Fibroblast of upper back skin (primary cell): ENCODE results near the gene ZNF561.
"Not testable (repeated sequence)": the region's sequence is repeated elsewhere in the genome, so short reads cannot be mapped to it uniquely, and the experiment has no call there.

Experiments used
- DNase-seq: peaks from one replicate; pipeline ENCODE4 v3.0.0-alpha.2; 2013

The ZNF561 gene

GRCh38 chr19:9621156-9622037, at the start of gene ZNF561:
Gene ZNF561, minus strand, starts transcription at chr19:9621232. Its CDS starts 1,776 bp downstream, at chr19:9619456.
- peak; percentile 90 for DNase-seq

DNA sequence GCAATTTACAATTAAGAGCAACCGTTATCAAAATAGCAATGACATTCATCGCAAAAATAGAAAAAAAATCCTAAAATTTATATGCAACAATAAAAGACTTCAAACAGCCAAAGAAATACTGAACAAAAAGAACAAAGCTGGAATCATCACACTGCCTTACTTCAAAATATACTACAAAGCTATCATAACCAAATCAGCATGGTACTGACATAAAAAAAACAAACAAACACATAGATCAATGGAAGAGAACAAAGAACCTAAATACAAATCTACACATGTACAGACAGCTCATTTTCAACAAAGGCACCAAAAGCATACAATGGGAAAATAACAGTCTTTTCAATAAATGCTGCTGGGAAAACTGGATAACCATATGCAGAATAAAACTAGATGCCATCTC, 47.5 kb upstream of the ZNF561 start:
- DNase-seq = no peak

DNA sequence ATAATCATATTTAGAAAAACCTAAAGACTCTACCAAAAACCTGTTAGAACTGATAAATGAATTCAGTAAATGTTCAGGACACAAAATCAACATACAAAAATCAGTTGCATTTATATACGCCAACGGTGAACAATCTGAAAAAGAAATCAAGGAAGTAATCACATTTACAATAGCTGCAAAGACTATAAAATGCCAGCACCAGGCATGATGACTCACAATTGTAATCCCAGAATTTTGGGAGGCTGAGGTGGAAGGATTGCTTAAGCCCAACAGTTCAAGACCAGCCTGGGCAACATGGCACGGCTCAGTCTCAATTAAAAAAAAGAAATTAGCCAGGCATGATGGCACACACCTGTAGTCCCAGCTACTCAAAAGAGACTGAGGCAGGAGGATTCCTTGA, 46.9 kb upstream of the ZNF561 start:
- DNase-seq = no peak

- no peak for DNase-seq
These were observed 37.7 kb upstream of the ZNF561 start for GRCh38 chr19:9658769-9659168.

DNA sequence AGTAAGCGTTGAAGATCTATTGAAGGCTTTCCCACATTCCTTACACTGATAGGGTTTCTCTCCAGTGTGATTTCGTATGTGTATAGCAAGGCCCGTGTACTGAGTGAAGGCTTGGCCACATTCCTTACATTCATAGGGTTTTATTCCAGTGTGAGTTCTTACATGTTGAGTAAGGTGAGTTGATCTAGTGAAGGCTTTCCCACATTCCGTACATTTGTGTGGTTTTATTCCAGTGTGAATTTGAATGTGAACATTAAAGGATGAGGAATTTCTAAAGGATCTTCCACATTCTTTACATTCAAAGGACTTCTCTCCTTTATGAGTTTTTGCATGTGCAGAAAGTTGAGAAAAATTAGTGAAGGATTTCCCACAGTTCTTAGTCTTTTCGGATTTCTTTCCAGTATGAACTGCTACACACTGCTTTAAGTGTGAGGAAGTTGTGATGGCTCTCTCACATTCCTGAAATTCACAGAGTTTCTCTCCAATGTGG, 32.1 kb upstream of the ZNF561 start:
- not testable (repeated sequence) for DNase-seq

GRCh38 chr19:9651464-9651863, 30.4 kb upstream of the ZNF561 start:
- DNase-seq = not testable (repeated sequence)

DNA sequence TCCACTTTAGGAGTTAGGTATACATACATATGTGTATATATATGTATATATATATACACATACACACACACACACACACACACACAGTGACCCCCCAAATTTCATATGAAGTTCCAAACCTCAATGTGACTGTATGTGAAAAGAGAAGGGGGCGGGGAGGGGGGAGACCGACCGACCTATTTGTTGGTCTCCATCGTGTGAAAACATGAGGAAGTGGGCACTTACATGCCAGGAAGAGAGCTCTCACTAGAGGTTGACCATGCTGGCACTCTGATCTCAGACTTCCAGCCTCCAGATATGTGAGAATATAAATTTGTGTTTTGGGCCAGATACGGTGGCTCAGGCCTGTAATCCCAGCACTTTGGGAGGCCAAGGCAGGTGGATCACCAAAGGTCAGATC, 29.3 kb upstream of the ZNF561 start:
- no peak for DNase-seq

DNA sequence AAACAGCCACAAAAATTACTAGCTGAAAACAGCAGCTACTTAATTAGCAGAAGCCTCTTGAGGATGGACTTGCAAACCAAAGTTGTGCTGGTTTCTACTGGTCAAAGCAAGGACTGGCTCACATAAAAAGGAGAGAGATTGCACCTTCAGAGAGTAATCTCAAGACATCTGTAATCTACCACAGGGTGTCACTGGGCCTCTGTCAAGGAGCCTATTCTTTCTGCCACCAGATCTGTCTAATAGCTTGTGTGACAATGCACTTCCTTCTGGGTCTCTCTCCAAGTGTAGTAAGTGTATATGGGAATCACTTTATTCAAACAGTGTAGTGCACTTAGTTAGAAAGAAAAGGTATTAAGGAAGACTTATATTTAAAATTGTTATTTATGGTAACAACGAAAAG, 24.4 kb upstream of the ZNF561 start:
- DNase-seq = no peak

GRCh38 chr19:9644472-9644871, 23.4 kb upstream of the ZNF561 start:
- no peak for DNase-seq

- no peak for DNase-seq
These were observed 20.8 kb upstream of the ZNF561 start for GRCh38 chr19:9641810-9642209.

- no peak for DNase-seq
These were observed 19.9 kb upstream of the ZNF561 start for GRCh38 chr19:9640956-9641355.

- DNase-seq = no peak
These were observed 15.0 kb upstream of the ZNF561 start for GRCh38 chr19:9636018-9636417.

DNA sequence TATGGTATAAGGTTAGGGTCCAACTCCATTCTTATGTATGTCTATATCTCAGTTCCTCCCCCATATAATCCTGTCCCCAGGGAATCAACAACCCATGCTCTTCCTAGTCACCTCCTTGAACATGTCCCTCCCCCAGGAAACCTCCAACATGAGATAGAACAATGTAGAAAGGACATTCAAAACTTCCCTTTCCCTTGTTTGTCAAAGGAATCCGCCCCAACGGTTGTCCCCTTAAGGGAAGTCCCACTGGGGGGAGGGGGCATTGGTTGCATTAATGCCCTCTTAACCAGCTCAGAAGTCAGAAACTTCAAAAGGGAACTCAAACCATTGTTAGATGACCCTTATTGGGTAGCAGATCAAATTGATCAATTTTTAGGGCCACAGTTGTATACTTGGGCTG, 6.8 kb upstream of the ZNF561 start:
- no peak for DNase-seq

DNA sequence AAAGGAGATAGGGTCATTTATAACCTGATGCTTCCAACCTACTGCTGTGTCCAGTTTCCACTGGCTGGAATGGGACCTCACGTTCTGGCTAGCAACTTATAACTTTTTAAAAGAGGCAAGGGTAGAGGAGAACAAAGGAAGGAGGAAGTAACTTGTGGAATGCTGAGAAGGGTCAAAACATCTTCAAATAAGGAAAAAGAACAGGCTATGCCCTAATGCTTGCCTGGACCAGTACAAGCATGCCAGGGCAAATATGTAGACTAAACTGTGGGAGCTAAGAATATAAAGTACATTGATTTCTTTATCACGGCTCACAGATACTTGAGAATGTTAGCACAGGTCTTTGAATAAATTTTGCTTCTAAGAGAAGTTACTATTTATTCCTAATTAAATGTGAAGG, 1.5 kb upstream of the ZNF561 start:
- DNase-seq = peak; percentile 13

DNA sequence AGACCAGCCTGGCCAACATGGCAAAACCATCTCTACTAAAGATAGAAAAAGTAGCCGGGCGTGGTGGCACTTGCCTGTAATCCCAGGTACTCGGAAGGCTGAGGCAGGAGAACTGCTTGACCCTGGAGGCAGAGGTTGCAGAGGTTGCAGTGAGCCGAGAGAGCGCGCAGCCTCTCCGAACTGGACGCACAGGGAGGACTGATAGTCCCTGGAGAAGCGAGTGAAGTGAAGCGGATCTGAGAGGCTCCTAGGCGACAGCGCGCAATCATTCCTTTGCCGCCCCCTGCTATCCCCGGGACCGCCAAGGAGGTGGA, 233 bp downstream of the ZNF561 start:
- DNase-seq = no peak

DNA sequence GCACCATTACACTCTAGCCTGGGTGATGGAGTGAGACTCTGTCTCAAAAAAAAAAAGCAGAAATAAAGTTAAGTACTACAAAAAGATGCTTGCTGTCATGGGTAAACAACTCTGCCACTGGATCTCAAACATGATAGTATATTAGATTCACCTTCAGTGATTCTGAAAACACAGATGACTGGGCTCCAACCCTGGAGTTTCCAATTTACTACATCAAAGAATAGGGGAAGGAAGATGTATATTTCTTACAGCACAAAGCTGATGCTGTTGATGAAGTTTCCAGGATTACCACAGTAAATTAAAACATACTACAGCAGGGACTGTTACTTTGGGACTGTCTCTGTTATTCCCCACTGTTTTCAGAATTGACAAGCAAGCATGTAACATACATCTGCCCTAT, 5.2 kb downstream of the ZNF561 start:
- no peak for DNase-seq

- DNase-seq = no peak
These were observed 10.4 kb downstream of the ZNF561 start for GRCh38 chr19:9610484-9611113.

DNA sequence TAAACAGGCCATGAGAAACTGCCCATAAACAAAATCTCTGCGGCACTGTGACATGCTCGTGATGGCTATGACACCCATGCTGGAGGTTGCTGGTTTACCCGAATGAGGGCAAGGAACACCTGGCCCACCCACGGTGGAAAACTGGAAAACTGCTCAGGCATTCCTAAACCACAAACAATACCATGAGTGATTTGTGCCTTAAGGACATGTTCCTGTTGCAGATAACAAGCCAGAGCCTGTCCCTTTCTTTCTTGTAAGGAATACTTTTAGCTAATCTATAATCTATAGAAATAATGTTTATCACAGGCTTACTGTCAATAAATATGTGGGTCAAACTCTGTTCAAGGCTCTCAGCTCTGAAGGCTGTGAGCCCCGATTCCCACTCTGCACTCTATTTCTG, 12.1 kb downstream of the ZNF561 start:
- no peak for DNase-seq

GRCh38 chr19:9597027-9597426, 24.0 kb downstream of the ZNF561 start:
- peak; percentile 80 for DNase-seq

DNA sequence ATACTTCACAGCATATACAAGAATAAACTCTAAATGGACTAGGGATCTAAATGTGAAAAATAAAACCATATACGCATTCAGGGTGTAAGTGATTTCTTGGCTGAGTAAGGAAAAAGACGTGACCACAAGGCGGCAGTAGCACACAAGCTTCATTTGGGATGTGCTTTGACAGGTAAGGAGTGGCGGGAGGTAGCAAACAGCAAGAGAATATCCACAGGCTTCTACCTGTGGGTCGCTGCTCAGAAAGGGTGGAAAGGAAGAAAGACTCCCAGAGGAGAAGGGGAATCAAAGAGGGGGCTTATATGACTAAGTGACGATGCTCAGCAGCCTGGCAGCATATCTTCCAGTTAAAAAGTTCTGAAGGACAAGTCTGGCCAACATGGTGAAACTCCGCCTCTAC, 34.3 kb downstream of the ZNF561 start:
- DNase-seq = peak; percentile 54

- peak; percentile 80 for DNase-seq
These were observed 36.8 kb downstream of the ZNF561 start, which contains the start of gene ZNF121 for GRCh38 chr19:9584073-9584833. Gene ZNF121, minus strand, starts transcription at chr19:9584504. Its CDS starts 16,407 bp downstream, at chr19:9568097.

GRCh38 chr19:9582081-9582725, 38.8 kb downstream of the ZNF561 start:
- not testable (repeated sequence) for DNase-seq

DNA sequence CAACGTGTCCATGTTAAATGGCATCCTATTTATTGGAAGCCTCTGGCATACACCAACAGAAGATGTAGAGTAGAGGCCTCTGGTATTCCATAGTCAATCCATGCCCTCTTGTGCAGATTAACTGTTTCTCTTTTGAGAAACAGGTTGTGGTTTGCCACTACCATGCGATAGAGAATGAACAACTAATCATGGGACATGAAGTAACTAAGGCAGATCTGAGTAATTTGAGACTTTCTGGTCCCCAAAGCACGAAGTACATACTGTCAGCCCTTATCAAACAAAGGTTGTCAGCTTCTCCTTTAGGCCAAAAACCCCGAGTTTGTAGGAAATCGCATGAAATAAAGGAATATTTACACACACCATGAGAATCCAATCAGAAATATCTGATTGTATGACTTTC, 40.3 kb downstream of the ZNF561 start:
- no peak for DNase-seq
